GM10248 (cell line): Measurements from ENCODE around the gene CDH22.

Experiments
- CTCF ChIA-PET: fragments of 300-600 bp; sonication (Branson Sonifier 250); formaldehyde crosslinking; extraction: SDS; loops from one replicate; lab custom pipeline; 2021; ENCODE audit warnings: antibody characterized with exemption; lab: Yijun Ruan, JAX
- POLR2A ChIA-PET: fragments of 350-650 bp; sonication (Branson Sonifier 250); formaldehyde crosslinking; extraction: SDS; loops from one replicate; lab custom pipeline; 2020; ENCODE audit warnings: antibody characterized with exemption; lab: Yijun Ruan, JAX
- DNase-seq: peaks from one replicate; pipeline ENCODE4 v3.0.0; 2012; ENCODE audit errors: extremely low spot score
- CTCF ChIP-seq: IDR thresholded peaks from 2 replicates; pipeline ENCODE4 v1.5.1; 2012; ENCODE audit warnings: mild to moderate bottlenecking, low read depth; ENCODE audit errors: extremely low read depth, missing control alignments, control extremely low read depth

The CDH22 gene

GRCh38 chr20:46277602-46278001 is 30.7 kb downstream of the CDH22 start:
- no peak for DNase-seq
- CTCF ChIA-PET = no interaction called here
- POLR2A ChIA-PET = no interaction called here
- no peak for TF ChIP-seq CTCF

GRCh38 chr20:46276531-46276930 is 31.8 kb downstream of the CDH22 start:
- no peak for TF ChIP-seq CTCF
- POLR2A ChIA-PET = no interaction called here
- CTCF ChIA-PET = interaction anchor here (0.7 kb wide), 1 partner anchor 30 kb away, joined by 3 read pairs; no protein-coding TSS in a partner anchor
- no peak for DNase-seq

GRCh38 chr20:46275091-46275490 is 33.2 kb downstream of the CDH22 start:
- POLR2A ChIA-PET = no interaction called here
- DNase-seq = no peak
- CTCF ChIA-PET = interaction anchor here (0.8 to 1.0 kb wide), 2 partner anchors 13 to 74 kb away, joined by 3 to 5 read pairs; no protein-coding TSS in a partner anchor
- no peak for TF ChIP-seq CTCF

GRCh38 chr20:46273717-46274116 is 34.6 kb downstream of the CDH22 start:
- TF ChIP-seq CTCF = no peak
- no peak for DNase-seq
- CTCF ChIA-PET = interaction anchor here (1.0 kb wide), 1 partner anchor 169 kb away, joined by 3 read pairs; no protein-coding TSS in a partner anchor
- POLR2A ChIA-PET = no interaction called here

GRCh38 chr20:46272389-46273047 is 35.8 kb downstream of the CDH22 start:
- no peak for TF ChIP-seq CTCF
- DNase-seq = no peak
- ChIA-PET POLR2A (no interaction called here), CTCF (no interaction called here)

GRCh38 chr20:46270977-46271744 is 37.1 kb downstream of the CDH22 start:
- CTCF ChIA-PET = interaction anchor here (1.5 kb wide), 1 partner anchor 23 kb away, joined by 3 read pairs; no protein-coding TSS in a partner anchor
- DNase-seq = no peak
- TF ChIP-seq CTCF = no peak
- POLR2A ChIA-PET = no interaction called here
